ENCODE data around the gene NRXN3. TPM values are rescaled to one million over a fixed set of nuclear protein-coding genes. Genes with fewer than 3 reads are reported as not detected.

The NRXN3 gene
- polyA plus RNA-seq, 1 donor from 2014 or later = 110 TPM

- no peak overlapping the region for H3K9ac ChIP-seq (ENCODE audit: low read length)
- no peaks in the 10 kb centered on the region for H3K36me3 ChIP-seq (ENCODE audit: insufficient read depth, low read length)
- H3K9me3 ChIP-seq (ENCODE audit: low read length) = no peaks in the 10 kb centered on the region
- H3K9me2 ChIP-seq (ENCODE audit: insufficient read depth, low read length) = no peaks in the 10 kb centered on the region
- TF ChIP-seq RAD21 (conservative IDR thresholded peaks at IDR 0.05) (no peak), MXI1 (conservative IDR thresholded peaks at IDR 0.05; ENCODE audit: poor library complexity, severe bottlenecking) (no peak)
- TF ChIP-seq, protein P1, sequence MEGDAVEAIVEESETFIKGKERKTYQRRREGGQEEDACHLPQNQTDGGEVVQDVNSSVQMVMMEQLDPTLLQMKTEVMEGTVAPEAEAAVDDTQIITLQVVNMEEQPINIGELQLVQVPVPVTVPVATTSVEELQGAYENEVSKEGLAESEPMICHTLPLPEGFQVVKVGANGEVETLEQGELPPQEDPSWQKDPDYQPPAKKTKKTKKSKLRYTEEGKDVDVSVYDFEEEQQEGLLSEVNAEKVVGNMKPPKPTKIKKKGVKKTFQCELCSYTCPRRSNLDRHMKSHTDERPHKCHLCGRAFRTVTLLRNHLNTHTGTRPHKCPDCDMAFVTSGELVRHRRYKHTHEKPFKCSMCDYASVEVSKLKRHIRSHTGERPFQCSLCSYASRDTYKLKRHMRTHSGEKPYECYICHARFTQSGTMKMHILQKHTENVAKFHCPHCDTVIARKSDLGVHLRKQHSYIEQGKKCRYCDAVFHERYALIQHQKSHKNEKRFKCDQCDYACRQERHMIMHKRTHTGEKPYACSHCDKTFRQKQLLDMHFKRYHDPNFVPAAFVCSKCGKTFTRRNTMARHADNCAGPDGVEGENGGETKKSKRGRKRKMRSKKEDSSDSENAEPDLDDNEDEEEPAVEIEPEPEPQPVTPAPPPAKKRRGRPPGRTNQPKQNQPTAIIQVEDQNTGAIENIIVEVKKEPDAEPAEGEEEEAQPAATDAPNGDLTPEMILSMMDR (IDR thresholded peaks at IDR 0.05; ENCODE audit: poor library complexity, severe bottlenecking) = peak; percentile 35
- H4K20me1 ChIP-seq (ENCODE audit: insufficient read depth) = no peaks in the 10 kb centered on the region
- H3K4me2 ChIP-seq (ENCODE audit: low read length) = no peak overlapping the region
- H2AFZ ChIP-seq (ENCODE audit: low read depth, low read length) = no peak overlapping the region
- H3K4me3 ChIP-seq (ENCODE audit: low read length) = no peak overlapping the region
- peaks cover 3% of the 10 kb centered on the region for H3K79me2 ChIP-seq (replicated peaks; ENCODE audit: insufficient read depth, low read length)
- H3K27me3 ChIP-seq (ENCODE audit: insufficient read depth, low read depth, low read length) = no peaks in the 10 kb centered on the region
- no peaks in the 10 kb centered on the region for H3F3A ChIP-seq (ENCODE audit: insufficient read depth, low read length, poor library complexity, severe bottlenecking)
- H3K27ac ChIP-seq (ENCODE audit: low read length) = no peak overlapping the region
Observed at GRCh38 chr14:79543967-79544697, 1374.0 kb downstream of the NRXN3 start.

- Histone ChIP-seq H3K27me3 (ENCODE audit: insufficient read depth, low read depth, low read length) (no peaks in the 10 kb centered on the region), H3K9ac (ENCODE audit: low read length) (no peak overlapping the region), H3K4me3 (ENCODE audit: low read length) (no peak overlapping the region), H3F3A (ENCODE audit: insufficient read depth, low read length, poor library complexity, severe bottlenecking) (no peaks in the 10 kb centered on the region), H3K27ac (ENCODE audit: low read length) (no peak overlapping the region), H3K9me2 (ENCODE audit: insufficient read depth, low read length) (no peaks in the 10 kb centered on the region), H3K36me3 (ENCODE audit: insufficient read depth, low read length) (no peaks in the 10 kb centered on the region), H2AFZ (ENCODE audit: low read depth, low read length) (no peak overlapping the region), H3K9me3 (ENCODE audit: low read length) (no peaks in the 10 kb centered on the region), H4K20me1 (ENCODE audit: insufficient read depth) (no peaks in the 10 kb centered on the region), H3K4me2 (ENCODE audit: low read length) (no peak overlapping the region), H3K79me2 (replicated peaks; ENCODE audit: insufficient read depth, low read length) (peaks cover 3% of the 10 kb centered on the region)
- TF ChIP-seq POLR2AphosphoS5 (IDR thresholded peaks at IDR 0.05) (no peak), SMC3 (conservative IDR thresholded peaks at IDR 0.05; ENCODE audit: poor library complexity) (no peak), REST (IDR thresholded peaks at IDR 0.05; ENCODE audit: borderline replicate concordance) (no peak), TAF1 (IDR thresholded peaks at IDR 0.05; ENCODE audit: low read depth) (no peak), EZH2 (IDR thresholded peaks at IDR 0.05; ENCODE audit: borderline replicate concordance, insufficient read depth, low read length, poor library complexity, severe bottlenecking) (no peak), EP300 (conservative IDR thresholded peaks at IDR 0.05; ENCODE audit: poor library complexity, severe bottlenecking) (no peak), MXI1 (conservative IDR thresholded peaks at IDR 0.05; ENCODE audit: poor library complexity, severe bottlenecking) (no peak), RAD21 (conservative IDR thresholded peaks at IDR 0.05) (no peak)
- TF ChIP-seq, protein P1 (IDR thresholded peaks at IDR 0.05; ENCODE audit: poor library complexity, severe bottlenecking) = no peak
Observed at GRCh38 chr14:79544698-79545070, 1374.5 kb downstream of the NRXN3 start.
